OCI-LY3 (cell line): ENCODE measurements around the gene NUDT15.

Experiments
- H2AFZ ChIP-seq: fragments of 200-600, 300-600 bp; shearing (Covaris generic); 2 replicates; pipeline ENCODE4 v1.6.0; 2014; ENCODE audit warnings: antibody characterized with exemption, low read depth, low read length
- H3K27ac ChIP-seq: fragments of 200-600, 300-600 bp; sonication (generic); 2 replicates; pipeline ENCODE4 v1.5.1; 2014; ENCODE audit warnings: mild to moderate bottlenecking, low read length, moderate library complexity, mixed read lengths
- H3K27me3 ChIP-seq: fragments of 200-600, 300-600 bp; sonication (generic); 2 replicates; pipeline ENCODE4 v1.6.1; 2014; ENCODE audit warnings: low read depth, low read length, mixed read lengths
- H3K36me3 ChIP-seq: fragments of 200-600, 300-600 bp; sonication (generic); replicated peaks from 2 replicates; pipeline ENCODE3; 2014; ENCODE audit warnings: low read depth, low read length, mixed read lengths
- H3K4me1 ChIP-seq: fragments of 300-600, 200-600 bp; sonication (generic); 2 replicates; pipeline ENCODE4 v1.6.1; 2014; ENCODE audit warnings: low read length, mixed read lengths
- H3K4me2 ChIP-seq: fragments of 200-600, 300-600 bp; sonication (generic); 2 replicates; pipeline ENCODE4 v1.6.1; 2014; ENCODE audit warnings: low read length, mixed read lengths
- H3K4me3 ChIP-seq: fragments of 300-600, 200-600 bp; sonication (generic); 2 replicates; pipeline ENCODE4 v1.5.1; 2014; ENCODE audit warnings: antibody characterized with exemption, mild to moderate bottlenecking, low read length, moderate library complexity
- H3K79me2 ChIP-seq: fragments of 300-600, 200-600 bp; shearing (Covaris generic); 2 replicates; pipeline ENCODE4 v1.6.1; 2014; ENCODE audit warnings: mild to moderate bottlenecking, low read length, mixed read lengths
- H3K9ac ChIP-seq: fragments of 300-600, 200-600 bp; shearing (Covaris generic); 2 replicates; pipeline ENCODE4 v1.6.0; 2014; ENCODE audit warnings: mild to moderate bottlenecking, low read length, moderate library complexity
- H3K9me3 ChIP-seq: fragments of 200-600, 300-600 bp; shearing (Covaris generic); 2 replicates; pipeline ENCODE4 v1.6.1; 2014; ENCODE audit warnings: low read length, mixed read lengths; ENCODE audit not compliant: insufficient read depth
- H4K20me1 ChIP-seq: fragments of 200-600, 300-600 bp; sonication (generic); 2 replicates; pipeline ENCODE4 v1.6.1; 2016; ENCODE audit warnings: low read length, mixed read lengths; ENCODE audit not compliant: insufficient read depth
- EZH2phosphoT487 ChIP-seq: fragments of 200-600 bp; shearing (Covaris generic); IDR thresholded peaks from 2 replicates; pipeline ENCODE4 v1.6.1; 2018; ENCODE audit warnings: antibody characterized with exemption, mixed run types, low read depth
- TF ChIP-seq, protein P1 (sequence below): fragments of 200-600, 300-600 bp; sonication (generic); IDR thresholded peaks from 2 replicates; pipeline ENCODE4 v1.5.1; 2014; ENCODE audit warnings: antibody characterized with exemption, low read length, low read depth

NUDT15 gene

GRCh38 chr13:48038761-48039160 is 1.2 kb downstream of the NUDT15 start:
- no peak for TF ChIP-seq EZH2phosphoT487
- TF ChIP-seq, protein P1, sequence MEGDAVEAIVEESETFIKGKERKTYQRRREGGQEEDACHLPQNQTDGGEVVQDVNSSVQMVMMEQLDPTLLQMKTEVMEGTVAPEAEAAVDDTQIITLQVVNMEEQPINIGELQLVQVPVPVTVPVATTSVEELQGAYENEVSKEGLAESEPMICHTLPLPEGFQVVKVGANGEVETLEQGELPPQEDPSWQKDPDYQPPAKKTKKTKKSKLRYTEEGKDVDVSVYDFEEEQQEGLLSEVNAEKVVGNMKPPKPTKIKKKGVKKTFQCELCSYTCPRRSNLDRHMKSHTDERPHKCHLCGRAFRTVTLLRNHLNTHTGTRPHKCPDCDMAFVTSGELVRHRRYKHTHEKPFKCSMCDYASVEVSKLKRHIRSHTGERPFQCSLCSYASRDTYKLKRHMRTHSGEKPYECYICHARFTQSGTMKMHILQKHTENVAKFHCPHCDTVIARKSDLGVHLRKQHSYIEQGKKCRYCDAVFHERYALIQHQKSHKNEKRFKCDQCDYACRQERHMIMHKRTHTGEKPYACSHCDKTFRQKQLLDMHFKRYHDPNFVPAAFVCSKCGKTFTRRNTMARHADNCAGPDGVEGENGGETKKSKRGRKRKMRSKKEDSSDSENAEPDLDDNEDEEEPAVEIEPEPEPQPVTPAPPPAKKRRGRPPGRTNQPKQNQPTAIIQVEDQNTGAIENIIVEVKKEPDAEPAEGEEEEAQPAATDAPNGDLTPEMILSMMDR: no peak
- H3K79me2 ChIP-seq: peaks cover 27% of the 10 kb centered on the region
- H4K20me1 ChIP-seq: no peaks in the 10 kb centered on the region
- H3K4me3 ChIP-seq: peak overlapping the region; percentile 79
- H3K9ac ChIP-seq: peak overlapping the region; percentile 83
- H3K27ac ChIP-seq: peak overlapping the region; percentile 78
- H2AFZ ChIP-seq: no peak overlapping the region
- peaks cover 27% of the 10 kb centered on the region for H3K36me3 ChIP-seq
- H3K4me1 ChIP-seq: peaks cover 22% of the 10 kb centered on the region
- H3K27me3 ChIP-seq: no peaks in the 10 kb centered on the region
- H3K4me2 ChIP-seq: peak overlapping the region; percentile 67
- peaks cover under 1% of the 10 kb centered on the region; the same call in 1 of the 2 replicates for H3K9me3 ChIP-seq

DNA sequence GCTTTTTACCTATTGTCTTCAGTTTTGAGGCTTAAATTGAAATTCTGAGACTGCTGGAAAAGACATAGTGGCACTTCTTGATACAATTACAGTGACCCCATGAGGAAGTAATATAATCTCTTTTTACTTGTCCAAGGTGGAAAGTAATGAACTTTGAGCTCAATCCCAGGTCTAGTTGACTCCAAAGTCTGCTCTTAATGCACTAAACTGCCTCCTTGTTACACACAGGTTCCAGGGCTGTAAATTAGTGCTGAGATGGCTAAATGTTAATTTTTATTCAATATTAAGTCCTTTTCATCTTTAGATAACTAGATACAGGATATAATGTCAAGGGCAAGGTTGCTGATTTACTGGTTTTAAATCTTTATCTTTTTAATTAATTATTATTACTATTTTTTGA is 2.5 kb downstream of the NUDT15 start:
- Histone ChIP-seq H4K20me1 (no peaks in the 10 kb centered on the region), H3K9ac (no peak overlapping the region), H2AFZ (no peak overlapping the region), H3K27me3 (no peaks in the 10 kb centered on the region), H3K27ac (no peak overlapping the region), H3K9me3 (no peaks in the 10 kb centered on the region), H3K4me2 (no peak overlapping the region), H3K36me3 (peaks cover 29% of the 10 kb centered on the region), H3K4me1 (peaks cover 29% of the 10 kb centered on the region), H3K79me2 (peaks cover 31% of the 10 kb centered on the region), H3K4me3 (no peak overlapping the region)
- no peak for TF ChIP-seq EZH2phosphoT487
- TF ChIP-seq, protein P1: no peak

DNA sequence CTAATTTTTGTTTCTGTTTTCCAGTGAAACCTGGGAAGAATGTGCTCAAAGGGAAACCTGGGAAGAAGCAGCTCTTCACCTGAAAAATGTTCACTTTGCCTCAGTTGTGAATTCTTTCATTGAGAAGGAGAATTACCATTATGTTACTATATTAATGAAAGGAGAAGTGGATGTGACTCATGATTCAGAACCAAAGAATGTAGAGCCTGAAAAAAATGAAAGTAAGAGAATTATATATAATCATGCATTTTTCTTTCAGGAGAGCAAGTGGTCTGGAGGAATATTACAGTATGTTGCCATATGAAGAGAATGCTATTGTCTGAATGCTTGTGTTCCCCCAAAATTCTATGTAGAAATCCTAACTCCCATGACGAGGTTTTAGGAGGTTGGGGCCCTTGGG is 3.4 kb downstream of the NUDT15 start:
- Histone ChIP-seq H3K4me3 (no peak overlapping the region), H3K4me2 (no peak overlapping the region), H3K9me3 (no peaks in the 10 kb centered on the region), H3K79me2 (peaks cover 31% of the 10 kb centered on the region), H3K27ac (no peak overlapping the region), H3K4me1 (peaks cover 29% of the 10 kb centered on the region), H4K20me1 (no peaks in the 10 kb centered on the region), H3K9ac (no peak overlapping the region), H3K36me3 (peaks cover 30% of the 10 kb centered on the region), H3K27me3 (no peaks in the 10 kb centered on the region), H2AFZ (no peak overlapping the region)
- TF ChIP-seq, protein P1: no peak
- no peak for TF ChIP-seq EZH2phosphoT487

DNA sequence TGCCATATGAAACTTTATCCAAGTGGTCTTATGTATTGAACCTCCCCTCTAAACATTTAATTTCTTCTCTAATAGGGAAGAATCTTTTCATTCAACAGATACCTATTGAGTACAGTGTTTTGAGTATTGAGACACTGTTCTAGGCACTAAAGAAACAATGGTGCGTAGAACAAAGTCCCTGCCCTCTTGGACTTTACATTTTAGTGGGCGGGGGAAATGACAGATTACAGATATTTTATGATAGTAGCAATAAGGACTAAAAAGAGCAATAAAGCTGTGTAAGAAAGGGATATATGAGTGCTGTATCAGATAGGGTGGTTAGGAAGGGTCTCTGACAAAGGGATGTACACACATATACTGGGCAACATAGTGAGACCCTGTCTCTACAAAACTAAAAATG is 5.4 kb downstream of the NUDT15 start:
- Histone ChIP-seq H3K79me2 (peaks cover 23% of the 10 kb centered on the region), H3K9ac (no peak overlapping the region), H3K9me3 (no peaks in the 10 kb centered on the region), H4K20me1 (no peaks in the 10 kb centered on the region), H3K27ac (no peak overlapping the region), H3K4me2 (no peak overlapping the region), H2AFZ (no peak overlapping the region), H3K4me3 (no peak overlapping the region), H3K4me1 (peaks cover 28% of the 10 kb centered on the region), H3K27me3 (no peaks in the 10 kb centered on the region), H3K36me3 (peaks cover 31% of the 10 kb centered on the region)
- TF ChIP-seq, protein P1: no peak
- TF ChIP-seq EZH2phosphoT487: no peak
